ENCODE results near the gene GFM1. TPM values are rescaled to one million over a fixed set of nuclear protein-coding genes. Genes with fewer than 3 reads are reported as not detected.
A peak's percentile ranks its signal among the peaks of the same experiment; 100 is the strongest.

The GFM1 gene
- 46.9 and 50.6 TPM in 2 replicates for total RNA-seq (2014; rRNA removed; shearing (Covaris generic))

DNA sequence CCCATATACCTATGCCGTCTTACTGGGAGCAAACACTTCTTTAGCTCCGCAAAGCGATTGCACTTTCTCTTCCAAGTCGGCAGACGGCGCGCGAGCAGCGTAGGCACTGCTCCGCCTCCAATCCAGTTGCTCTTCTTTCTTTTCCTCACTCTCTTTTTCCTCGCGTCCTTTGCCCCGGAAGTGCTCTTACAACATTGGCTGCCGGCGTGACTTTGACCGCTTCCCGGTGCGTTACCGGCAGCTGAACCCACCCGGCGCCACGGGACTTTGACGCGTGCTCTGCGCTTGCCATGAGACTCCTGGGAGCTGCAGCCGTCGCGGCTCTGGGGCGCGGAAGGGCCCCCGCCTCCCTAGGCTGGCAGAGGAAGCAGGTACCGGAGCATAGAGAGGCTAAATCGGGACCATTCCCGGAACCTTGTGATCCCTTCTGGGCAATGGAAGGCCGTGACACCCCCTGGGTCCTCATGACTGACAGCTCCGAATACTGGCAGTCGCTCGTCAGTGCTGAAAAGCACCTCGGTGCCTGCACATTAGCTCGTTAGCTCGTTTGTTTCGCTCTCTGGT is at the start of gene GFM1:
GFM1 (plus strand) TSS at position 183 of the 564 bp plus-strand sequence; CDS start at position 291, 108 bp downstream.
- peak; percentile 96 for DNase-seq (ENCODE audit: low read depth)

DNA sequence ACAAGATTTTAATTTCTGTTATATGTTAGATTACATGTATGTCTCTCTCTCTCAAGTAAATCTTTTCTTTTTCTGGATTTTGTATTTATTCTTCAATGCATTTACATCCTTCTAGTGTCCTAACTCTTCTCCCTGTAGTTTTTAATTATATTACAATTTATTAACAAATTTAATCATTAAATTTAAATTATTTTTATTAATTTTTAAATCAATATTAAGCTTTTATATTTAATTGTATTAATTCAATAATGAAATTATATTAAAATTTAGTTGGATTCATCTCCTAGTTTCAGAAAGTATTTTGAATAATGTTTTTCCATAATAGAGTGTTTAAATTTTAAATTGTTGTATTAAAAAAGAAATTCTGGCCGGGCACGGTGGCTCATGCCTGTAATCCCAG is 43.5 kb upstream of the GFM1 start:
- no peak for DNase-seq (ENCODE audit: low read depth)

DNA sequence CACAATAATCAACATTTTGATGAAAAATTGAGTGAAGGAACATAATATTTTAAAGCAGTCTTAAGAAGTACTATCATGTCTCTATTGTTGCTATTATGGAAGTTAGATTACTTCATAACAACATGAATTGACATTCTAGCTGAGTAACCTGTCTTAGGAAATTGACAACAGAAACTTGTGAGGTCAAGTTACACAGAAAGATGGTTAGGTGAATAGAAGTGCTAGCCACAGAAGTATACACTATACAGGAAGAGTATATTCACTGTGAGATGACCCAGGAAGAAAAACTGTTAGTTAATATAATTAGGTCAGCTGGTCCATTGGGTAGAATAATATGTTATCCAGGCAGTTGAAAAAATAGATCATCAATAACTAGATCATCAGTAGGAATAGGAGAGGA is 42.1 kb upstream of the GFM1 start:
- no peak for DNase-seq (ENCODE audit: low read depth)

DNA sequence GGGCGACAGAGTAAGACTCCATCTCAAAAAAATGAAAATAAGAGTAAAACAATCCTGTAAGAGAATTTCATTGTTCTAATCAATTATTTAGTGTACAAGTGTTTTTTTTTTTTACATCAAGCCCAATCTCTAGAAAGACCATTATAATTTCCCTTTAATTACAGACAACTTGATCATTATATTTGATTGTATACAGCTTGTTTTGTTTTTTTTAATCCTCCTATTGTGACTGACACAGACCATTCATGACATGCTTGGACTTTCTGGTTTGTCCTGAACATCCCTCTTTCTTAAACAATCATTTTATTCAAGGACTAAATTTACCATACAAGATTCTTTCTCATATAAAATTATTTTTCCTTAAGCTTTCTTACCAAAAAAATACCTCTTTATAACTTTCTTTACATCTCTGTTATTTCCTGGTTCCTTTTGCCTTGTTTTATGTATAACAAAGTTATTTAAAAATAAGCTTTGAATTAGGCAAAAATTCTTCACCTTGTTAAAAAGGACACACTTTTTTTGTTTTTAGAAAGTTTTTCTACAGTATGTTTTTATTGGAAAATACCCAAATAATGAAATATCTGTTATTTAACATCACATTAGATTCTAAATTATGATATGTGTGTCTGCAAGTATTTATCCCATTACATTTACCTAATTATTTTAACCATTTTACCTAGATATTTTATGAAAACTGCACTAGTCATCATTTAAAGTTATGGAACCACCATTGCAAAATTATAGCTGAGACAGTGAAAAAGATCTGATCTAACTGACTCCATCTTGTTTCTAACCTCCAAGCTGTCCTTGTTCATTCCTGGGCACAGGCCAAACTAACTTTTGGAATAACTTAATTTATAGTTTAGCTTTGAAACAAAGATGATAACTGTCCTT is 26.1 kb upstream of the GFM1 start:
- DNase-seq (ENCODE audit: low read depth), result no peak

DNA sequence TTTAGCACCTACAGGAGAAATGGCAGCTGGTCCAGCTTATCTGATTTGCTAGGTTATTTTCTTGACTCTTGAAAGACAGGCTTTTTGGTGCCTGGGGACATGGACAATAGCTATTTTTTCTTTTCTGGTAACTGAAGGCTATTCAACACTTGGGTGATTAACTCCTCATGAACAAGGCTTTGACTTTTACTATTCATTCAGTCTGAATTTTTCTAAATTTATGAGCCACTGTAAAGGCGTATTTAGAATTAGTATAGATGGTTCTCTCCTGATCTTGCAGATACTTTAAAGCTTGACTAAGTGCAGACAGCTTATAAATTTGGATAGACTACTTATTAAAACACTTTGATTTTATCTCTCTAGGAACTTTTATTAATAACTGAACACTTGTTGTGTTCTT is 18.4 kb upstream of the GFM1 start:
- DNase-seq (ENCODE audit: low read depth), result no peak

DNA sequence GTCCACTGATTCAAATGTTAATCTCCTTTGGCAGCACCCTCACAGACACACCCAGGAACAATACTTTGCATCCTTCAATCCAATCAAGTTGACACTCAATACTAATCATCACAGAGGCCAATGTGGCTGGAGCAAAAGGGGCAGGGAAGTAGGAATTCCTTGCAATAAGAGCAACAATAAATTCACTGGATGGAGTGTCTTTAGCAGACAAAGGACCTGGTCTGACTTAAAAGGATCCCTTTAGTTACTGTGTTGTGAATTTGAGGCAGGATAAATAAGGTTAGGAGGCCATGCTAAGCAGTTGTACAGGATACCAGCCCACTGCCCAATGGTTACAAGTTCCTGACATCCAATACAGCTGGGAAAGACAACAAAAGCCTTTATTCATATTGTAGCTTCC is 12.3 kb upstream of the GFM1 start:
- no peak for DNase-seq (ENCODE audit: low read depth)

DNA sequence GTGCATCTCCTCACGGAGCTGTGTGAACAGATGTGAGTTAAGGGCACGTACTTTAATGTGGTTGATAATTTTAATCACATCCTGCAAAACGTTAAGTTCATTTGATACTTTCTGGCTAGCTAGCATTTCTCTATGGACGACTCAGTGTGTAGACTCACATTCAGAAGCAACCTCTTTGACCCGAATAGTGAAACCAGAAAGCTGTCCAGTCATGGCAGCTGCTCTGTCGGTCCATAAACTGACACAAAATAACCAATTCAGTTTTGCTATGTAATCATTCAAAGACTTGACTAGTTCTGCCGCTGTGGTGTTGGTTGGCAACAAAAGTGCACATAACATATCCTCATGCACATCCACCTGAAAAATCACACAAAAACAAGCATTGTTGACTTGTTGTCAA is 3.7 kb upstream of the GFM1 start:
- no peak for DNase-seq (ENCODE audit: low read depth)

DNA sequence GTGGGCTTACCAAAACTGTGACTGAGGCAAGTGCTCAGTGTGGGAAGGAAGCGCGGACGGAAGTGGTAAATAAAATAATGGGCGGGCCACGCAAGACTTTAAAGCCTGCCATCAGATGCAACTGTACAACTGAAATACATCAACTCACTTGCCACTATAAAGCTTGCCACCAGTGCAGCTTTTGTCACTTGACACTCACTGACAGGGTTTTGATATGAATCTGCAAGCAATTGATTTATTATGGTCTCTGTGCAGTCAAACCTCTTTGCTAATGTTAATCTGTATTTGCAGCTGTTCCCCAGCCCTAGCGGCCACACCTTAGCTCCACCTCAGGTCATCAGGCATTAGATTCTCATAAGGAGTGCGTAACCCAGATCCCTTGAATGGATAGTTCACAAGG is 2.3 kb upstream of the GFM1 start:
- no peak for DNase-seq (ENCODE audit: low read depth)

DNA sequence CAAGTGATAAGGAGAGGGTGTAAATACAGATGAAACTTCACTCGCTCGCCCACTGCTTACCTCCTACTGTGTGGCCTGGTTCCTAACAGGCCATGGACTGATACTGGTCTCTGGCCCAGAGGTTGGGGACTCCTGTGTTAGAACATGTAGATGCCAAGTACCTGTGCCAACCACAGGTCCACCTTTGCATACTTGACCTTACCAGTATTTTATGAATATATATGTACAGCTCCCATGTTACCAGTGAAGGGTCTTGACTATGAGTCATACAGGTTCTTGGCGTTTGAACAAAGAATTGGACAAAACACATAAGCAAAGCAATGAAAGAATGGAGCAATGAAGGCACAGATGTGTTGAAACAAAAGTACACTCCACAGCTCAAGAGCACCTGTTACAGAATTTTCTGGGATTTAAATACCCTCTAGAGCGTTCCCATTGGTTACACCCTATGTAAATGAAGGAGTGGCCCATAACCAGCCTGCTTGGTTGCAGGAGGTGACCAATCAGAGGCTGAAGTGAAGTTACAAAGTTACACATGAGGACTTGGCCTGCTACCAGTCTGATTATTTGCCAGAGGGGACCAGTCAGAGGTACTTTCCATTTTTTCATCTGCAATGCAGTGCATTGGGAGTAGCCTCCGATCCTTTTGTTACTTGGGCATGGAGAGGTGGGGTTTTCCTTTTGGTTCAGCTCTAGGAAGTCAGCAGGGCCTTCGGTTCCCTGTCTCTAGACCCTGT is 1.7 kb upstream of the GFM1 start:
- DNase-seq (ENCODE audit: low read depth), result no peak

DNA sequence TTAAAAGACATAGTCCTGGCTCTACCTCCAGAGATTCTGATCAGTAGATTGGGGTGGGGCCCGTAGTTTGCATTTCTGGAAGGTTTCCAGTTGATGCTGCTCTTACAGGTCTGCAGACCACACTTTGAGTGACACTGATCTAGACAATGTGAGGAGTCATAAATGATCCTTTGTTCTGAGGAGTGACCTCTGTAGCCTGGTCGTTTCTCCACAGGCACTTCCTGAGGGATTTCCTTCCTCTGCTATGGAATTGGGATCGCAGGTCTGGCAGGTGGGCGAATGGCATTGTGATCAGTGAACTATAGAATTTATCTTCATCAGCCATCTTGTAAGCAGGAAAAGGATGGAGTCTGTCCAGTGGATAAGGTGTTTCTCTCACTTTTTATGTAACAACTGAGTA is 5.5 kb downstream of the GFM1 start:
- DNase-seq (ENCODE audit: low read depth), result no peak

DNA sequence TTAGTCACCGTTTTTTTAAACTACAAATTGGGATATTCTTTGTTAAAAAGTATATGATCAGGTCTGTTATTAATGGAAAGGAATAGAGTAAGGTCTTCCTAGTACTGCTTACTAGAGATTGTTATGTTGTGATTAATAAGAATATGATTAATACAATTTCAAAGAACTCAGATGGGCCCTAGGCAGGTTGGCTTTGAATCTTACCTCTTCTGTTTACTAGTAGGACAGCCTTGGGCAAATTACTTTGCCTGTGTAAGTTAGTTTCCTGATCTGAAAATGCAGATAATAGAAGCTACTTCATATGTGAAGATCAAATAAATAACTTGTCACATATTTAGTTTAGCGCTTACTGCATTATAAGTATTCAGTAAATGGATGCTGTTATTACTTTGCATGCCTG is 6.9 kb downstream of the GFM1 start:
- DNase-seq (ENCODE audit: low read depth), result no peak

DNA sequence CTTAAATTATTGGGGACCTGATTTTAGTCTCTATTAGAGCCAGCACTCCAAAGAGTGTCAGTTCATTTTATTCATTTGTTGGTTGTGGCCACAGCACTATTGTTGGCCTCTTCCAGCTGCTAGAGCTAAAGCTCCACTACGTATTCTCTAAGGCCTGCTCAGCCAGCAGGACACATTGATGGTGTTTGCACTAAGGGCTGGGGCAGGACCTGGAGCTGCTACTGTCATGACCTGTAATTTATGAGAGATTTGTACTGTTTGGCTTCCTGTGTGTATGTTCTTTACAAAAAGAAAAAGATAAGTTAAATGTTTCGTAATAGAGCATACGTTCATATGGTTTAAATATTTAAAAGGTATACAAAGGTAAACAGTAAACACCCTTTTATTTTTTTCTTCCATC is 8.1 kb downstream of the GFM1 start:
- no peak for DNase-seq (ENCODE audit: low read depth)

DNA sequence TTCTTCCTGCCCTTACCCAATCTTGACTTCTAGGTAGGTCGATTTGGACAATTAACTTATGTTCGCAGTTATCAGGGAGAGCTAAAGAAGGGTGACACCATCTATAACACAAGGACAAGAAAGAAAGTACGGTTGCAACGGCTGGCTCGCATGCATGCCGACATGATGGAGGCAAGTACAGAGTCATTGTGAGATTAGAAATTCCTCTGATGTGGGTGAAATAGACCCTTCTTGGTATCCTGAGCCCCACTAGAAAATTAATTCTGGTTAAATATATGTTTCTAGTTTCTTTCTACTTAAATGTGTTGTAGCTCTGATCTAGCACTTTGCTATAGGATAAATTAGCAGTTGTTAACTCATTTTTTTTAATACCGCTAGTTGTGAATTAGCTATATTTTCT is 14.6 kb downstream of the GFM1 start:
- no peak for DNase-seq (ENCODE audit: low read depth)

DNA sequence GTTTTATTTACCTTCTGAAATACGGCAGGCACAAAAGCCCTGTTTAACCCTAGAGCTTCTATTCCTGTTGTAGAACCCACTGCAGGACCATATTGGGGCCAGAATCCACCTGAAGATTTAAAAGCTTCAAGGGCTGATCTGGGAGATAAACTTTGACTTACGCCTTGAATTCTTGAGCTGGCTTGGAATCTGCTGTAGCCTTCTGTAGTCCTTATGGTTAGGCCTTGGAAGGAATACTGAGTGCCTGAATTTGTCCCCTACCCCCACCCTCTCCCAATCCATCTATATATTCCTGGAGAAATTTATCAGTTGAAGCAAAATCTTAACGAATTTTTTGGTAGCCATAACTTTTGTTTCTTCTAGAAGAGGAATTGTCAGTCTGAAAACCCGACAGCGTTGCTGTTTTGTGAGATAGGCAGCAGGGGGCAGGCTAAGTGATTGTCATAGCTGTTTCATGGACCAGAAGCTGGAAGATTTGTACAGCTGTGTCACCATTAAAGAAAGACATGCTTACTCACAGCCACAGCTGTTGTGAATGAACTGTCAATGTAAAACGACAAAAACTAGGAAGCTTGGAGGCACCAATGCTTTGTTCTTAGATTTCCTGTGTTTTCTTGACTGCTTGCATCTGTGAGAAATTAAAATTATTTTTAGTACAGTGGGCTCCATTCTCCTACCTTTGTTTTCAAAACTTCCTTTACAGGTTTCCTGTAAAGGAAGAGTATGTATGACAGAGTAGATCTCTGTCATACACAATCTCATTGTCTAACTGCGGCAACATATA is 15.3 kb downstream of the GFM1 start:
- DNase-seq (ENCODE audit: low read depth), result peak; percentile 78

DNA sequence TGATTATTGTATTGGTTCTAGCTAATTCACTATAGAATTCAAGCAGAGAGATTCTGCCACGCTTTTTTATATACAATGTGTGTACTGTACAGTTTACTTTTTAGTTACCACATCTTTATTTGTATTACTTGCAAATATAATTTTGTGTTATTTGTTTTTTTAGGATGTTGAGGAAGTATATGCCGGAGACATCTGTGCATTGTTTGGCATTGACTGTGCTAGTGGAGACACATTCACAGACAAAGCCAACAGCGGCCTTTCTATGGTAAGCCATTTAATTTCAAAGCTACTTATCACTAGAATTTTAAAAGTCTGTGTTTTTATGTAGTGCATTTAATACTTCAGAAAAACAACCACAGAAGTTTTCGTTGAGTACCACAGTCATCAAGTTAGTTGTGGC is 16.4 kb downstream of the GFM1 start:
- no peak for DNase-seq (ENCODE audit: low read depth)

DNA sequence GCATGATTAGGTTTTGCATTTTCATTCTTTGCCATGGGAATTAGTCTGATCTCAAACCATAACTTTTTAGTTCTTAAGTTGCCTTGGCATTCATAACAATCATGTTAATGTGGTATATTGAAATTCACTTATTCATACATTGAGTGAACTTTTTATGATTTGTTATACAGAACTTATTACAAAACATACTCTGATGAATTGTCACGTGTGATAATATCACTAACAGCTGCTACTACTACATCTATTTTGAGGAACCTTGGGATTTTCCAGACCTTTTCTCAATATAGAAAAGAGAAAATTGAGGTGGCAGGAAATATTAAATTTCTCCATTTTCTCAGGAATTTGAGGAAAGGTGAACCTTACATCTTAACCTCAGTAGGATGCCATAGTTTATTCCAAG is 18.9 kb downstream of the GFM1 start:
- no peak for DNase-seq (ENCODE audit: low read depth)

DNA sequence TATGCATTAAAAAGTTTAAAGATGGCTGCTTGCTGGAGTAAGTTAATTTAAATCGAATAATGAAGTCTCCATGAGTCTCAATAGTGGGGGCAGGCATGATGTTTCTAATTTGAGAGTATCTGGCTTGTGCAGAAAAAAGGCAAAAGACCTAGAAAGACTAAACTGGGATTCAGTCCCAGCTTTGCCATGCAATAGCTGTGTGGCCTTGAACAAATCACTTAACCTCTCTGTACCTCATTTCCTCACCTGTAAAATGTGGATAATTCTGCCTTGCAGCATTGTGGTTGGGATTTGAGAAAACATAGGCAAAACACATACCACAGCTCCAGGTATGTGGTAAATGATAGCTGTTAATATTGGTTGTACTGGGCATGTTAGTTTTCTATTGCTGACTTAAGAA is 19.5 kb downstream of the GFM1 start:
- DNase-seq (ENCODE audit: low read depth), result no peak

DNA sequence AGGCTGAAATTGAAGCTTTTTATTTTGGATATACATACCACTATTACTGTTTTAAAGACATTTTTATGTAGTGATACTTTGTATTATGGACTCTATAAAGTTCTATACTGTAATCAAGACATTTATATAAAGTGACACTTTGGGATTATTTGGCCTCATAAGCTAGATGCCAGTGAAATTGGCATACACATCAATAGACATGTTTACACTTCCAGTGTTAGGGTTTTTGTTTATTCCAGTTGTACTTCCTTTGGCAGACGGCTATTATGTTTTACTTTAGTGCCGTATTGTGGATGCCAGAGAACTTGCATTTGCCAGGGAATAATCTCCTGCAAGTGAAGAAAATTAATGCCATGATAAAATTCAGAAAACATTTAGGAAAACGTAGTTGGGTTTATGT is 22.1 kb downstream of the GFM1 start:
- no peak for DNase-seq (ENCODE audit: low read depth)

DNA sequence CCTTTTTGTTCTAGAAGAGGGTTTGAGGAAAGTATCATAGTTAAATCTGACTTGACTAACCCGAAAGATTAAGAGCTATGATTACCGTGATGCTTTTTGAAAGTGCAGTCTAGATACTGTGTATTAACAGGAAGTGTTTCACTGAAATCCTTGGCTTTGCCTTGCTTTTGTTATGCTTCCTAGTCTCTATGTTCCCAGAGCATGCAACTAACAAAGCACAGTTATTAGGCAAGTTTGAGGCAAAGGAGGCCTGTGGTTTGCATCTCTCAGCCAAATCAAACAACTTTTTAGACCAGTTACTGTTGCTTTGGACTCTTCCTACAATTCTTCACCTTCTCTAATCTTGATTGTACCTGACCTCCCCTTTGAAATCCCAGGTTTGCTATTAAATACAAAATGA is 24.2 kb downstream of the GFM1 start:
- no peak for DNase-seq (ENCODE audit: low read depth)

DNA sequence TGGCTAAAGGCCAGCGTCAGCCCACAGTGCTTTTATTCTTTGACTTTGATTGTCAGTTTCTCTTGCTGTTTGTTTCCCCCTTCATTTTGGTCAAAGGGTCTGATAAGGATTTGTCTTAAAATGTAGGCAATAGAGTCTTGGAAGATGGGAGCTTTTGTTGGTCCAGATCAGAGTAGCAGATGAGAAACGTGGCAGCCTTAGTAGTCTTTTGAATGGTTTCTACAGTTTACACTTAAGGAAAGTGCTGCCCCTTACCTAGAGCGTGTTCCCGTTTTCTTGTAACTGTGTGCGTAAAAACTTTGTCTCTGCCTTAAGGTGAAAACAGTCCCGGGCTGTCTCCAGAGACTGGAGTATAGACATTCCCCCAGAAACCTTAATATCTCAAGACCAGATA is 27.5 kb downstream of the GFM1 start:
- peak; percentile 4 for DNase-seq (ENCODE audit: low read depth)

DNA sequence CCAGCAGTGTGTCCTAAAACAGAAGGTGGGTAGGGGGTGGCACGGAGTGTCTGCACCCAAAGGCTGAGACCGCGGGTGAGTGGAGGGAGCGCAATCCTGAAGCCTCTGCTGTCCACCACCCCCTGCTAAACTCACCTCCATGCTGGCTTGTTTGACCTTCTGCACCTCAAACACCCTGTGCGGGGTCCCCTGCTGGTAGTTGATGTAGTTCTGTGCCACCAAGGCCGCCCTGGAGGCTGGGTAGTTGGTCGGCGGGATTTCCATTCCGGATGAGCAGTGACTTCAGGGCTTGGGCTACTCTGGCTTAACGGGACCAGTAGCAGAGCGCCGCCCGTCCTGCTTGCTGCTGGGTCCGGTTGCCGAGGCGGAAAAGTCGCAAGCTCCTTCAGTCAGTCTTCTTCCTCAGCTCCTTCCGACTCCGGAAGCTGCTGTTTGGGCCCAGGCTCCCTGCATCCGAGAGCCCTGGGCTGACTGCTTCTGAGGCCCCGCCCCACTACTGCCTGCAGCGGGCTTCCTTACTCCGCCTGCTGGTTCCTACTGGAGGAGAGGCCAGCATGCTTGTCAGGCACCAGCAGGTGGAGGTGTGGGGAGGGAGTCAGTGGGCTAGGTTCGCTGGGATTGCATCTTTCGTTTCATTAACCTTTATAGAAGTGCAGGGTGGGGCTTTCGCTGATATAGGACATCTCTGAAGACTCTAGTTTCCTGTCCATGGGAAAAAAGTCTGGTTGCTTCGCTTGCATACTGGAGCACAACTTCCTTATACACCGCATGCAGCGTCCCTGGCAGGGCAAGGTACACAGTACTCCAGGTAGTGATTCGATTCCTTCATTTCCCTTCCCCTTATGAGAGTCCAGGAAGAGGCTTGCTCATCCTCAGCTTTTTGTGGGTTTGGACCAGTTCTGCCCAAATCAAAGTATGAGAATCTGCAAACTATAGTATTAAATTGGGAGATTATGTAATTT is 28.2 kb downstream of the GFM1 start, which contains the start of gene LXN:
LXN (minus strand) TSS at position 434 of the 962 bp plus-strand sequence; CDS start at position 264, 170 bp downstream.
- DNase-seq (ENCODE audit: low read depth), result peak; percentile 75
